H1 (cell line): ENCODE results near the gene GAS6. TPM values are rescaled to one million over a fixed set of nuclear protein-coding genes. Genes with fewer than 3 reads are reported as not detected.

Source experiments
- CTCF ChIP-seq, 3 experiments: IDR thresholded peaks; 1 replicate in 2 of 3; 2 replicates in 1 of 3; pipeline versions ENCODE4 v1.5.1 to v1.6.1; 2011; ENCODE audit warnings: low read length in 3 of 3, mild to moderate bottlenecking in 3 of 3, inconsistent platforms in 2 of 3, low read depth in 1 of 3, moderate library complexity in 1 of 3; ENCODE audit not compliant: insufficient read depth in 1 of 3; ENCODE audit errors: control extremely low read depth in 1 of 3
- SIX5 ChIP-seq: IDR thresholded peaks from 2 replicates; pipeline ENCODE4 v1.6.1; 2011; ENCODE audit warnings: mild to moderate bottlenecking, low read depth, low read length
- SP1 ChIP-seq: IDR thresholded peaks from 2 replicates; pipeline ENCODE4 v1.6.1; 2011; ENCODE audit warnings: low read depth, low read length
- SUZ12 ChIP-seq: fragments of 200-600 bp; sonication (generic); IDR thresholded peaks from 2 replicates; pipeline ENCODE4 v1.6.1; 2012; ENCODE audit warnings: mild to moderate bottlenecking, inconsistent platforms, low read length, moderate library complexity, mixed read lengths
- polyA plus RNA-seq, 7 experiments: library from polyadenylated mRNA; depleted of rRNA in 3 of 7; stranded (reverse) in 5 of 7; unstranded in 2 of 7; fragments of >200 nt in 5 of 7; fragments of 200-250 nt in 2 of 7; gene quantifications; 1 replicate in 5 of 7; 2 replicates in 1 of 7; 4 replicates in 1 of 7; pipeline versions ENCODE4 v1.2.1 to v1.2.3, GENCODE V29; 2011 to 2013; ENCODE audit warnings: missing spikeins in 2 of 7, mixed read lengths in 2 of 7
- total RNA-seq: library from RNA; stranded (reverse); fragmentation: NEBNext Ultra II Directional; extraction: Animal tissue kit (Norgen Biotek cat#: 25700); gene quantifications from 2 replicates; pipeline ENCODE4 v1.2.1, GENCODE V29; 2021

The GAS6 gene
- total and polyA plus RNA-seq, 2 of the 8 experiments (the other 6 are each of a cell fraction or from before 2014, with no cell fraction given), result 18.6 to 31.0 TPM

- no peak for TF ChIP-seq SP1
- TF ChIP-seq CTCF (IDR thresholded peaks at IDR 0.05; ENCODE audit: control extremely low read depth in 1 of 3, insufficient read depth in 1 of 3, low read depth in 1 of 3, low read length in 3 of 3), result no peak
- no peak for TF ChIP-seq SUZ12
- TF ChIP-seq SIX5, result no peak
Measured at GRCh38 chr13:113789167-113789566, 74.7 kb downstream of the GAS6 start (continued).
